Stimulated activated CD4-positive, alpha-beta T cell treated with anti-CD3 and anti-CD28 coated beads, TNF-alpha, amount 100 ng/mL, for 1 hour (primary cell): ENCODE measurements around the gene KRTAP12-2.
"Not testable (repeated sequence)": the region's sequence is repeated elsewhere in the genome, so short reads cannot be mapped to it uniquely, and the experiment has no call there.

Source experiments
- DNase-seq, 3 donors: peaks; one replicate each; pipeline ENCODE4 v3.0.0-alpha.2; 2020; ENCODE audit warnings: low read depth in 3 of 3, low spot score in 1 of 3

Gene KRTAP12-2

GRCh38 chr21:44653656-44654575 lies 12.8 kb downstream of the KRTAP12-2 start:
- DNase-seq = peak in 2 of 3 donors; percentile 21 to 25

GRCh38 chr21:44653123-44653522 lies 13.6 kb downstream of the KRTAP12-2 start:
- DNase-seq = no peak

- no peak for DNase-seq
Measured at GRCh38 chr21:44650973-44651675, 15.6 kb downstream of the KRTAP12-2 start.

- no peak for DNase-seq
Measured at GRCh38 chr21:44650265-44650972, 16.3 kb downstream of the KRTAP12-2 start.

GRCh38 chr21:44649521-44650100 lies 17.1 kb downstream of the KRTAP12-2 start:
- no peak for DNase-seq

- no peak for DNase-seq
Measured at GRCh38 chr21:44648557-44649311, 18.0 kb downstream of the KRTAP12-2 start.

- no peak for DNase-seq
Measured at GRCh38 chr21:44647222-44647552, 19.5 kb downstream of the KRTAP12-2 start.

GRCh38 chr21:44646366-44647221 lies 20.1 kb downstream of the KRTAP12-2 start, which contains the start of gene KRTAP10-11:
TSS of gene KRTAP10-11 (plus strand) at chr21:44646414. CDS start at chr21:44646459, 45 bp downstream.
- not testable (repeated sequence) for DNase-seq

GRCh38 chr21:44644878-44645277 lies 21.8 kb downstream of the KRTAP12-2 start:
- DNase-seq = no peak

- no peak for DNase-seq
Measured at GRCh38 chr21:44643741-44644310, 22.9 kb downstream of the KRTAP12-2 start.

- no peak for DNase-seq
Measured at GRCh38 chr21:44640761-44641160, 26.0 kb downstream of the KRTAP12-2 start.

- no peak for DNase-seq
Measured at GRCh38 chr21:44639331-44639655, 27.4 kb downstream of the KRTAP12-2 start.

- not testable (repeated sequence) for DNase-seq
Measured at GRCh38 chr21:44638506-44639330, 28.0 kb downstream of the KRTAP12-2 start.

- DNase-seq = not testable (repeated sequence)
Measured at GRCh38 chr21:44637851-44638348, 28.8 kb downstream of the KRTAP12-2 start.

GRCh38 chr21:44637018-44637850 lies 29.5 kb downstream of the KRTAP12-2 start, which contains the start of gene KRTAP10-10:
TSS of gene KRTAP10-10 (plus strand) at chr21:44637356. CDS start at chr21:44637418, 62 bp downstream.
- DNase-seq = no peak

- DNase-seq = no peak
Measured at GRCh38 chr21:44636209-44637017, 30.3 kb downstream of the KRTAP12-2 start.
